T-helper 2 cell treated with Interferon-gamma antibody and Interleukin-4, amounts not matched to agents 100 ng/mL and 5 ng/mL, for 36 hours (primary cell): ENCODE data around the gene MRC2. TPM values are rescaled to one million over a fixed set of nuclear protein-coding genes. Genes with fewer than 3 reads are reported as not detected.

Experiments used
- total RNA-seq: library from RNA; stranded (reverse); gene quantifications from 2 replicates; pipeline ENCODE4 v1.2.3, GENCODE V29; 2022

The MRC2 gene
- total RNA-seq, 1 donor from 2014 or later: 0.70 TPM

Other genes with a start within 250 kb of the MRC2 start
- gene EFCAB3, start 247.1 kb upstream of the MRC2 start, total RNA-seq: not detected in 2 replicates
- gene METTL2A, start 203.8 kb upstream of the MRC2 start, total RNA-seq: 22.6 and 23.4 TPM in 2 replicates
- gene TLK2, start 148.8 kb upstream of the MRC2 start, total RNA-seq: 41.7 and 45.4 TPM in 2 replicates
- gene MARCHF10, start 180.6 kb downstream of the MRC2 start, total RNA-seq: not detected in 2 replicates